OCI-M2 (cell line): ENCODE results near the gene PEX13.
A peak's percentile ranks its signal among the peaks of the same experiment; 100 is the strongest.

Experiments
- DNase-seq: peaks from one replicate; lab custom pipeline; 2025; ENCODE audit not compliant: unreplicated experiment; lab: John Stamatoyannopoulos, UW

PEX13 gene

GRCh38 chr2:61065714-61066709, 48.5 kb downstream of the PEX13 start, which contains the start of gene SANBR:
Gene SANBR (plus strand): TSS chr2:61065871. CDS start chr2:61070351, 4,480 bp downstream.
- DNase-seq, result peak; percentile 11

DNA sequence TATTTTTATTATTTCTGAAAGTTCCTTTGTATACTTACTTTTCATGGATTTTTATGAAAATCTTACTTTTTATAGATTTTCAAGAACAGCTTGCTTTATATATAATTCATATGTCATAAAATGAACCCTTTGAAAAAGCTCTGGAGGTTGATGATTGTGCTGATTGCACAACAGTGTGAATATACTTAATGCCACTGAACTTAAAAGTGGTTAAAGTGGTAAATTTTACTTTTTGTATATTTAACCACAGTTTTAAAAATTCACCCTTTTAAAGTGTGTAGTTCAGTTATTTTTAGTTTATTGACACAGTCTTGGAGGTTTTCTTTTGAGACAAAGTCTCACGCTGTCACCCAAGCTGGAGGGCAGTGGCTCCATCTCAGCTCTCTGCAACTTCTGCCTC, 56.6 kb downstream of the PEX13 start:
- DNase-seq, result no peak

DNA sequence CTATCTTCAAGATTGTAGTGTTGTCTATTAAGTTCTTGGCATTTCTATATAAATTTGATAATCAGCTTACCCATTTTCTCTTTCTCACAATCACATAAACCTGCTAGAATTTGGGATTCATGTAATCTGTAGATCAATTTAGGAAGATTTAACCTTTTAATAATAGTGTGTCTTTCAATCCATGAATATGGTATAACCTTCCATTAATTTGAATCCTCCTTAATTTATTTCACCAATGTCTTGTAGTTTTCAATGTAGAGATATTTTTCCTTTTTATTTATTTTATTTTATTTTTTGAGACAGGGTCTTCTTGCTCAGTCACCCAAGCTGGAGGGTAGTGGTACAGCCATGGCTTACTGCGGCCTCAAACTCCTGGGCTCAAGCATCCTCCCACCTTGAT, 68.4 kb downstream of the PEX13 start:
- no peak for DNase-seq

GRCh38 chr2:61089797-61090196, 72.3 kb downstream of the PEX13 start:
- no peak for DNase-seq

- DNase-seq, result no peak
Observed at GRCh38 chr2:61090386-61090921, 72.9 kb downstream of the PEX13 start.

- DNase-seq, result no peak
Observed at GRCh38 chr2:61091485-61091884, 74.0 kb downstream of the PEX13 start.

GRCh38 chr2:61096438-61096837, 78.9 kb downstream of the PEX13 start:
- no peak for DNase-seq

DNA sequence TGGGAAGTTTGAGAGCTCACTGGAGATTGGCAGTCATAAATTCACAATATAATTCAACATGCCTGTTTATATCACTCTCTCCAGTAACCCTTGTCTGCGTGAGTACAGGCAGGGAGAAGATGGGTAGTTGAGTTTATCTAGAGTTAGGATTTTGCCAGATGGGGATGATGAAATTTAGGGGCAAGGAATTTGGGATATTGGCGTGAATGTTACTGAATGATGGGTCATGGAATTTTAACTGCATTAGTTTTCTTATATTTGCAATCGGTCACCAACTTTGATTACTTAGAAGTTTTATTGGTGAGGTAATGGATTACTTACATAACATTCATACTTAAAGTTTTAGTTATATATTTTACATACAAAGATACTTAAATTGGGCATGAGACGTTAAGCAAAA, 83.3 kb downstream of the PEX13 start:
- DNase-seq, result no peak
